ENCODE data around the gene RNF13. TPM values are rescaled to one million over a fixed set of nuclear protein-coding genes. Genes with fewer than 3 reads are reported as not detected.

RNF13 gene
- total RNA-seq, 1 donor from 2014 or later: 49.9 TPM

DNA sequence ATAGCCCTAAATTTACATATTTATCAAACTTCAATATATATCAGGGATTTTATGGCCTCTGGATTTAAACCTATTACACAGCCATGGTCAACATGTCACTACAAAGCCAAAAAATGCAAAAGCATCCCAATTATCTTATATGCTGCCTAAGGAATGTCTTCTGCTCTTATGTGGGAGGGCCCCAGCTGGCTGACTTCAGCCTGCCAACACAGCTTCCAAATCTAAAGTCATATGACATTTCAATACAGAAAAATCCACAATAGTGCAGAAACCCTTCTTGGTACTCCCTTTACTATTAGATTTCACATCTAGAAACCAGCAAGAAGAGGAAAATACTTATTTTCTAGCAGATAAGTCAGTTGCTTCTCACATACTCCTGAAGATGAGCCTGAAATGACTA is 151.3 kb downstream of the RNF13 start:
- no peak overlapping the region for H2AFZ ChIP-seq (ENCODE audit: low read depth, low read length)
- no peaks in the 10 kb centered on the region for H3K27me3 Mint-ChIP-seq (ENCODE audit: low read depth, unreplicated experiment)
- H3K9ac ChIP-seq (ENCODE audit: low read length): no peak overlapping the region
- H3K4me3 ChIP-seq (ENCODE audit: insufficient read depth, low read depth, low read length): no peak overlapping the region
- no peak overlapping the region for H3K4me2 ChIP-seq (ENCODE audit: low read length)
- peaks cover 35% of the 10 kb centered on the region for H3K4me1 Mint-ChIP-seq (ENCODE audit: low read depth, unreplicated experiment)
- H3K27me3 ChIP-seq (ENCODE audit: insufficient read depth, low read length): no peaks in the 10 kb centered on the region
- H3K79me2 ChIP-seq (ENCODE audit: insufficient read depth, low read length): peaks cover 92% of the 10 kb centered on the region
- H4K20me1 ChIP-seq (ENCODE audit: insufficient read depth, low read length): peaks cover 43% of the 10 kb centered on the region
- H3K36me3 Mint-ChIP-seq (ENCODE audit: low read depth, unreplicated experiment): no peaks in the 10 kb centered on the region
- no peaks in the 10 kb centered on the region for H3K9me3 Mint-ChIP-seq (ENCODE audit: unreplicated experiment)
- H3K4me1 ChIP-seq (ENCODE audit: insufficient read depth, low read length): peaks cover 16% of the 10 kb centered on the region
- H3K27ac Mint-ChIP-seq (ENCODE audit: unreplicated experiment): peak overlapping the region; percentile 73
- no peaks in the 10 kb centered on the region for H3K9me3 ChIP-seq (ENCODE audit: insufficient read depth, low read depth, low read length)
- TF ChIP-seq EZH2 (IDR thresholded peaks at IDR 0.05; ENCODE audit: insufficient read depth, low read length): no peak
- TF ChIP-seq, protein P1, sequence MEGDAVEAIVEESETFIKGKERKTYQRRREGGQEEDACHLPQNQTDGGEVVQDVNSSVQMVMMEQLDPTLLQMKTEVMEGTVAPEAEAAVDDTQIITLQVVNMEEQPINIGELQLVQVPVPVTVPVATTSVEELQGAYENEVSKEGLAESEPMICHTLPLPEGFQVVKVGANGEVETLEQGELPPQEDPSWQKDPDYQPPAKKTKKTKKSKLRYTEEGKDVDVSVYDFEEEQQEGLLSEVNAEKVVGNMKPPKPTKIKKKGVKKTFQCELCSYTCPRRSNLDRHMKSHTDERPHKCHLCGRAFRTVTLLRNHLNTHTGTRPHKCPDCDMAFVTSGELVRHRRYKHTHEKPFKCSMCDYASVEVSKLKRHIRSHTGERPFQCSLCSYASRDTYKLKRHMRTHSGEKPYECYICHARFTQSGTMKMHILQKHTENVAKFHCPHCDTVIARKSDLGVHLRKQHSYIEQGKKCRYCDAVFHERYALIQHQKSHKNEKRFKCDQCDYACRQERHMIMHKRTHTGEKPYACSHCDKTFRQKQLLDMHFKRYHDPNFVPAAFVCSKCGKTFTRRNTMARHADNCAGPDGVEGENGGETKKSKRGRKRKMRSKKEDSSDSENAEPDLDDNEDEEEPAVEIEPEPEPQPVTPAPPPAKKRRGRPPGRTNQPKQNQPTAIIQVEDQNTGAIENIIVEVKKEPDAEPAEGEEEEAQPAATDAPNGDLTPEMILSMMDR (IDR thresholded peaks at IDR 0.05; ENCODE audit: insufficient read depth, low read depth, low read length): no peak
- H3K4me3 Mint-ChIP-seq (ENCODE audit: unreplicated experiment): peak overlapping the region; percentile 52
- no peak for FAIRE-seq
- H3K36me3 ChIP-seq (ENCODE audit: insufficient read depth, low read length): peaks cover 29% of the 10 kb centered on the region
- peak; percentile 45 for DNase-seq (ENCODE audit: low read depth)
- H3K27ac ChIP-seq (ENCODE audit: low read depth, low read length): no peak overlapping the region

DNA sequence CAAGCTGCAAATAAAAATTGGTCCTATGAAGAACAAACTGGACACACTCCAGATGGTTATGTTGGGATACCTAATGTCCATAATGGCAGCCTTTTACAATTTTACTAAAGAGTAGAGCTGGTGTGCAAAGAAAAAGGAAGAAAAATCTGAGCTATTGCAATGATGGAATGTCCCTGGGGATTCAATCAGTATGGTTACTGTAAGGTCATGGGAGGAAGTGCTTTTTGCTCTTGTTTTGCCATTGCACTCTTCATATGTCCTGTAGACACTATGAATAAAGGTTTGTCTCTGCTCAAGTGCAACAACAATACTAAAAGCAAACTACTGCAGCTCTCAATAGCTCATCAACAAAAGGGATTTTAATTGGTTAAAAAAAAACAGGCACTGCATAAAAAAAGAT is 152.3 kb downstream of the RNF13 start:
- H3K27ac Mint-ChIP-seq (ENCODE audit: unreplicated experiment): no peak overlapping the region
- H3K4me3 Mint-ChIP-seq (ENCODE audit: unreplicated experiment): no peak overlapping the region
- peaks cover 42% of the 10 kb centered on the region for H4K20me1 ChIP-seq (ENCODE audit: insufficient read depth, low read length)

More for the DNA sequence above, 152.3 kb downstream of the RNF13 start:
- H3K4me1 ChIP-seq (ENCODE audit: insufficient read depth, low read length): peaks cover 16% of the 10 kb centered on the region
- no peak overlapping the region for H3K4me2 ChIP-seq (ENCODE audit: low read length)
- H3K27ac ChIP-seq (ENCODE audit: low read depth, low read length): no peak overlapping the region
- DNase-seq (ENCODE audit: low read depth) (no peak), FAIRE-seq (no peak)
- H3K4me1 Mint-ChIP-seq (ENCODE audit: low read depth, unreplicated experiment): peaks cover 35% of the 10 kb centered on the region
- H3K36me3 ChIP-seq (ENCODE audit: insufficient read depth, low read length): peaks cover 29% of the 10 kb centered on the region
- TF ChIP-seq EZH2 (IDR thresholded peaks at IDR 0.05; ENCODE audit: insufficient read depth, low read length): no peak
- TF ChIP-seq, protein P1 (IDR thresholded peaks at IDR 0.05; ENCODE audit: insufficient read depth, low read depth, low read length): no peak
- peaks cover 95% of the 10 kb centered on the region for H3K79me2 ChIP-seq (ENCODE audit: insufficient read depth, low read length)
- H3K9me3 Mint-ChIP-seq (ENCODE audit: unreplicated experiment): no peaks in the 10 kb centered on the region
- no peak overlapping the region for H3K4me3 ChIP-seq (ENCODE audit: insufficient read depth, low read depth, low read length)
- H3K27me3 ChIP-seq (ENCODE audit: insufficient read depth, low read length): no peaks in the 10 kb centered on the region
- H3K36me3 Mint-ChIP-seq (ENCODE audit: low read depth, unreplicated experiment): no peaks in the 10 kb centered on the region
- H2AFZ ChIP-seq (ENCODE audit: low read depth, low read length): no peak overlapping the region
- H3K9ac ChIP-seq (ENCODE audit: low read length): no peak overlapping the region
- no peaks in the 10 kb centered on the region for H3K9me3 ChIP-seq (ENCODE audit: insufficient read depth, low read depth, low read length)
- H3K27me3 Mint-ChIP-seq (ENCODE audit: low read depth, unreplicated experiment): no peaks in the 10 kb centered on the region
